DMS114 treated with DMSO at 0.1 percent for 48 hours (cell line): Measurements from ENCODE around the gene POLDIP3.
A peak's percentile ranks its signal among the peaks of the same experiment; 100 is the strongest.
"Not testable (repeated sequence)": the region's sequence is repeated elsewhere in the genome, so short reads cannot be mapped to it uniquely, and the experiment has no call there.

Experiments used
- DNase-seq: peaks from one replicate; lab custom pipeline; 2025; ENCODE audit not compliant: unreplicated experiment; lab: John Stamatoyannopoulos, UW

Gene POLDIP3

GRCh38 chr22:42561856-42562255, 52.8 kb downstream of the POLDIP3 start:
- DNase-seq: no peak

- DNase-seq: no peak
These were observed 53.9 kb downstream of the POLDIP3 start for GRCh38 chr22:42560781-42561180.

- no peak for DNase-seq
These were observed 54.3 kb downstream of the POLDIP3 start for GRCh38 chr22:42560381-42560780.

GRCh38 chr22:42553475-42554361, 61.0 kb downstream of the POLDIP3 start, which contains the start of gene SERHL2:
Gene SERHL2 (plus strand): TSS chr22:42553956. CDS start chr22:42554021, 65 bp downstream.
- DNase-seq: peak; percentile 63

GRCh38 chr22:42552294-42552647, 62.4 kb downstream of the POLDIP3 start:
- DNase-seq: not testable (repeated sequence)

- DNase-seq: no peak
These were observed 65.2 kb downstream of the POLDIP3 start for GRCh38 chr22:42549331-42550060.

- no peak for DNase-seq
These were observed 65.9 kb downstream of the POLDIP3 start for GRCh38 chr22:42548597-42549330.

GRCh38 chr22:42548126-42548525, 66.6 kb downstream of the POLDIP3 start:
- not testable (repeated sequence) for DNase-seq

GRCh38 chr22:42547562-42547961, 67.1 kb downstream of the POLDIP3 start:
- DNase-seq: no peak

GRCh38 chr22:42544686-42545085, 70.0 kb downstream of the POLDIP3 start:
- DNase-seq: no peak

- DNase-seq: not testable (repeated sequence)
These were observed 75.4 kb downstream of the POLDIP3 start for GRCh38 chr22:42539236-42539771.

GRCh38 chr22:42537199-42537831, 77.4 kb downstream of the POLDIP3 start:
- not testable (repeated sequence) for DNase-seq

GRCh38 chr22:42536634-42537033, 78.0 kb downstream of the POLDIP3 start:
- DNase-seq: not testable (repeated sequence)

- DNase-seq: no peak
These were observed 78.5 kb downstream of the POLDIP3 start for GRCh38 chr22:42536166-42536565.

GRCh38 chr22:42535082-42535731, 79.5 kb downstream of the POLDIP3 start:
- DNase-seq: not testable (repeated sequence)
